ENCODE data around the gene HVCN1.

DNA sequence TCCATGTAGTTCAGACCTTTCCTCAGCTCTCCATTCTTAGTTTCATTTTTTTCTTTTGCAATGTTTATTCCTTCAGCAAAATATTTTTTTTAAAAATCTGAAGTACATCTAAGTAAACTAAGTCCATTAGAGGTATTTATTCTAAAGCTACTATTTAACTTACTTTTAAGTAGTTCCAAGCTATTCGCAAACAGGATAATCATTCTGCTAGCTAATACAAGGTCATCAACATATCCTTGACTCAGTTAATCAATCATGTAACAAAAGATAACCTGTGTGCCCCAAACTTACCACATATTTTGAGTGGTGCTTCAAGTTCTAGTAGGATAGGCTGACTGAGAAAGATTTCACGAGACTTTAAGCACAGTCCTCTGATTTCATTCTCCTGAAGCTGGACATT is 42.6 kb upstream of the HVCN1 start:
- TF ChIP-seq EZH2 (IDR thresholded peaks at IDR 0.05; ENCODE audit: insufficient read depth, poor library complexity, severe bottlenecking), result no peak
- no peak for TF ChIP-seq EZH2phosphoT487 (IDR thresholded peaks at IDR 0.05; ENCODE audit: insufficient read depth, low read depth)

All from GM23248 (cell line).